IPS-15b (cell line): Measurements from ENCODE around the gene CDH23.

Source experiments
- H3K27me3 ChIP-seq: one replicate; pipeline ENCODE4 v1.6.1; 2013; ENCODE audit warnings: low read length; ENCODE audit not compliant: control insufficient read depth, insufficient read depth
- H3K36me3 ChIP-seq: one replicate; pipeline ENCODE4 v1.6.1; 2013; ENCODE audit warnings: low read length; ENCODE audit not compliant: control insufficient read depth, insufficient read depth
- H3K4me1 ChIP-seq: one replicate; pipeline ENCODE4 v1.6.1; 2013; ENCODE audit warnings: mild to moderate bottlenecking, low read length; ENCODE audit not compliant: control insufficient read depth, insufficient read depth
- H3K4me3 ChIP-seq: one replicate; pipeline ENCODE4 v1.5.1; 2013; ENCODE audit warnings: low read depth, low read length
- H3K9ac ChIP-seq: one replicate; pipeline ENCODE4 v1.6.1; 2013; ENCODE audit warnings: low read depth, mild to moderate bottlenecking, low read length
- H3K9me3 ChIP-seq: one replicate; pipeline ENCODE4 v1.6.1; 2013; ENCODE audit warnings: mild to moderate bottlenecking, low read length; ENCODE audit not compliant: control insufficient read depth, insufficient read depth

Gene CDH23

GRCh38 chr10:71625445-71626175 is 228.9 kb downstream of the CDH23 start:
- H3K36me3 ChIP-seq: no peaks in the 10 kb centered on the region
- no peak overlapping the region for H3K9ac ChIP-seq
- peaks cover 40% of the 10 kb centered on the region for H3K4me1 ChIP-seq

GRCh38 chr10:71627230-71627939 is 230.7 kb downstream of the CDH23 start:
- no peak overlapping the region for H3K9ac ChIP-seq
- H3K27me3 ChIP-seq: peaks cover 5% of the 10 kb centered on the region
- no peaks in the 10 kb centered on the region for H3K36me3 ChIP-seq
- H3K4me3 ChIP-seq: no peak overlapping the region
- H3K4me1 ChIP-seq: peaks cover 39% of the 10 kb centered on the region
- no peaks in the 10 kb centered on the region for H3K9me3 ChIP-seq

More at GRCh38 chr10:71625445-71626175, 228.9 kb downstream of the CDH23 start:
- peaks cover 2% of the 10 kb centered on the region for H3K27me3 ChIP-seq
- H3K9me3 ChIP-seq: no peaks in the 10 kb centered on the region
- H3K4me3 ChIP-seq: no peak overlapping the region

GRCh38 chr10:71627956-71628355 is 231.2 kb downstream of the CDH23 start:
- no peak overlapping the region for H3K4me3 ChIP-seq
- H3K36me3 ChIP-seq: no peaks in the 10 kb centered on the region
- H3K27me3 ChIP-seq: peaks cover 10% of the 10 kb centered on the region
- H3K9me3 ChIP-seq: no peaks in the 10 kb centered on the region
- peaks cover 34% of the 10 kb centered on the region for H3K4me1 ChIP-seq
- H3K9ac ChIP-seq: no peak overlapping the region

- H3K4me1 ChIP-seq: peaks cover 27% of the 10 kb centered on the region
- no peak overlapping the region for H3K4me3 ChIP-seq
- no peaks in the 10 kb centered on the region for H3K9me3 ChIP-seq
- H3K27me3 ChIP-seq: peaks cover 16% of the 10 kb centered on the region
- no peak overlapping the region for H3K9ac ChIP-seq
- H3K36me3 ChIP-seq: no peaks in the 10 kb centered on the region
These were observed 232.4 kb downstream of the CDH23 start for GRCh38 chr10:71629131-71629530.

- no peak overlapping the region for H3K9ac ChIP-seq
- no peaks in the 10 kb centered on the region for H3K9me3 ChIP-seq
- peaks cover 30% of the 10 kb centered on the region for H3K4me1 ChIP-seq
- peaks cover 25% of the 10 kb centered on the region for H3K27me3 ChIP-seq
- H3K4me3 ChIP-seq: no peak overlapping the region
- no peaks in the 10 kb centered on the region for H3K36me3 ChIP-seq
These were observed 233.4 kb downstream of the CDH23 start for GRCh38 chr10:71630168-71630567.

- H3K36me3 ChIP-seq: no peaks in the 10 kb centered on the region
- H3K9ac ChIP-seq: no peak overlapping the region
- no peak overlapping the region for H3K4me3 ChIP-seq
- H3K4me1 ChIP-seq: peaks cover 32% of the 10 kb centered on the region
- H3K9me3 ChIP-seq: no peaks in the 10 kb centered on the region
- H3K27me3 ChIP-seq: peaks cover 36% of the 10 kb centered on the region
These were observed 234.5 kb downstream of the CDH23 start for GRCh38 chr10:71631007-71631861.

- H3K9ac ChIP-seq: no peak overlapping the region
- no peaks in the 10 kb centered on the region for H3K36me3 ChIP-seq
- no peaks in the 10 kb centered on the region for H3K9me3 ChIP-seq
- H3K4me1 ChIP-seq: peaks cover 32% of the 10 kb centered on the region
- H3K27me3 ChIP-seq: peaks cover 36% of the 10 kb centered on the region
- H3K4me3 ChIP-seq: no peak overlapping the region
These were observed 235.6 kb downstream of the CDH23 start for GRCh38 chr10:71632200-71632820.

- H3K4me3 ChIP-seq: no peak overlapping the region
- H3K9ac ChIP-seq: no peak overlapping the region
- no peaks in the 10 kb centered on the region for H3K36me3 ChIP-seq
- no peaks in the 10 kb centered on the region for H3K9me3 ChIP-seq
- peaks cover 36% of the 10 kb centered on the region for H3K27me3 ChIP-seq
- H3K4me1 ChIP-seq: peaks cover 32% of the 10 kb centered on the region
These were observed 236.3 kb downstream of the CDH23 start for GRCh38 chr10:71632896-71633600.

GRCh38 chr10:71633920-71634319 is 237.2 kb downstream of the CDH23 start:
- Histone ChIP-seq H3K4me1 (peaks cover 32% of the 10 kb centered on the region), H3K9me3 (no peaks in the 10 kb centered on the region), H3K4me3 (no peak overlapping the region), H3K27me3 (peaks cover 36% of the 10 kb centered on the region), H3K9ac (no peak overlapping the region), H3K36me3 (no peaks in the 10 kb centered on the region)

- Histone ChIP-seq H3K4me3 (no peak overlapping the region), H3K27me3 (peaks cover 42% of the 10 kb centered on the region), H3K36me3 (no peaks in the 10 kb centered on the region), H3K4me1 (peaks cover 29% of the 10 kb centered on the region), H3K9me3 (no peaks in the 10 kb centered on the region), H3K9ac (no peak overlapping the region)
These were observed 237.9 kb downstream of the CDH23 start for GRCh38 chr10:71634531-71635164.
